ENCODE data around the gene ATP5F1C.

DNA sequence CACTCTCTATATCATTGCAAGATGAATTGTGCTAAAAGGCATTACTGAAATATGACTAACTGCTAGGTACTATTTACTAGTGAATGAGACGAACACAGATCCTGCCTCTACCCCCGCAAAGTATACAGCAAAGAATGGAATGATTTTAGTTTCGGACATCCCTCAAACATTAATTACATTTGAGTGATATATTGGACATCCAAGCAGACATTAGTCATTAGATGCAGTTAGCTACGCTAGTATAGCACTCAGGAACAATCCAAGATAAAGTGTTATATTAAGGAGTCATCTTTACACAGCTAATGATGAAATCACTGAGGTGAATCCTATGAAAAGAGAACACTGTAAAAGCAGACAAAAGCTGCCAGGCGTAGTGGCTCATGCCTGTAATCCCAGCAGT lies 23.0 kb downstream of the ATP5F1C start:
- TF ChIP-seq, protein P1, sequence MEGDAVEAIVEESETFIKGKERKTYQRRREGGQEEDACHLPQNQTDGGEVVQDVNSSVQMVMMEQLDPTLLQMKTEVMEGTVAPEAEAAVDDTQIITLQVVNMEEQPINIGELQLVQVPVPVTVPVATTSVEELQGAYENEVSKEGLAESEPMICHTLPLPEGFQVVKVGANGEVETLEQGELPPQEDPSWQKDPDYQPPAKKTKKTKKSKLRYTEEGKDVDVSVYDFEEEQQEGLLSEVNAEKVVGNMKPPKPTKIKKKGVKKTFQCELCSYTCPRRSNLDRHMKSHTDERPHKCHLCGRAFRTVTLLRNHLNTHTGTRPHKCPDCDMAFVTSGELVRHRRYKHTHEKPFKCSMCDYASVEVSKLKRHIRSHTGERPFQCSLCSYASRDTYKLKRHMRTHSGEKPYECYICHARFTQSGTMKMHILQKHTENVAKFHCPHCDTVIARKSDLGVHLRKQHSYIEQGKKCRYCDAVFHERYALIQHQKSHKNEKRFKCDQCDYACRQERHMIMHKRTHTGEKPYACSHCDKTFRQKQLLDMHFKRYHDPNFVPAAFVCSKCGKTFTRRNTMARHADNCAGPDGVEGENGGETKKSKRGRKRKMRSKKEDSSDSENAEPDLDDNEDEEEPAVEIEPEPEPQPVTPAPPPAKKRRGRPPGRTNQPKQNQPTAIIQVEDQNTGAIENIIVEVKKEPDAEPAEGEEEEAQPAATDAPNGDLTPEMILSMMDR (IDR thresholded peaks at IDR 0.05): no peak
- no peak for TF ChIP-seq EZH2 (IDR thresholded peaks at IDR 0.05; ENCODE audit: borderline replicate concordance, insufficient read depth, low read depth, low read length, poor library complexity, severe bottlenecking)
